Stimulated activated CD4-positive, alpha-beta T cell treated with anti-CD3 and anti-CD28 coated beads, TNF-alpha, amount 100 ng/mL, for 48 hours (primary cell): ENCODE data around the gene XNDC1N.
"Not testable (repeated sequence)": the region's sequence is repeated elsewhere in the genome, so short reads cannot be mapped to it uniquely, and the experiment has no call there.

Experiments used
- DNase-seq, 3 donors: peaks; one replicate each; pipeline ENCODE4 v3.0.0-alpha.2; 2020; ENCODE audit warnings: low read depth in 3 of 3

XNDC1N gene

GRCh38 chr11:71933141-71933933 lies 4.9 kb upstream of the XNDC1N start:
- DNase-seq = no peak

- no peak for DNase-seq
Observed at GRCh38 chr11:71931245-71931602, 2.8 kb upstream of the XNDC1N start.

DNA sequence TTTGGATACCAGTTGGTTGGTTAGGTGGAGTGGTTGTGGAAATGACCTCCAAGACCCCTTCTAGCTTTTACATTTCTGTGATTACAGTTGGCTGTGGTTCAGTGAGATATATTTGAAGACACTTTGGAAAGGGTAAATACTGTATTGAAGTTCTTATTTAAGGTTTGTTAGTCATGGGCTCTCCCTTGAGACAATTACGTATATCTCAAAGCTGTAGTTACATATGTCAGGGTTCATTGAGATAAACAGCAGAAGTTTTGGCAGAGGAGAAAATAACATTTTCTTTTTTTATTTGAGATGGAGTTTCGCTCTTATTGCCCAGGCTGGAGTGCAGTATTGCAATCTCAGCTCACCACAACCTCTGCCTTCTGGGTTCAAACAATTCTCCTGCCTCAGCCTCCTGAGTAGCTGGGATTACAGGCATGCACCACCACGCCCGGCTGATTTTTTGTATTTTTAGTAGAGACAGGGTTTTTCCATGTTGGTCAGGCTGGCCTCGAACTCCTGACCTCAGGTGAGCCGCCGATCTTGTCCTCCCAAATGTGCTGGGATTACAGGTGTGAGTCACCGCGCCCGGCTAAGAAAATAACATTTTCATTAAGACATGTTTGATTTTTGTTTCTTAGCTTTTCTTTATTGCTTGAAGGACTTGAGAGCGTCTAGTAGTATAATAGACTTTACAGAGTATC lies 2.3 kb upstream of the XNDC1N start:
- no peak for DNase-seq

DNA sequence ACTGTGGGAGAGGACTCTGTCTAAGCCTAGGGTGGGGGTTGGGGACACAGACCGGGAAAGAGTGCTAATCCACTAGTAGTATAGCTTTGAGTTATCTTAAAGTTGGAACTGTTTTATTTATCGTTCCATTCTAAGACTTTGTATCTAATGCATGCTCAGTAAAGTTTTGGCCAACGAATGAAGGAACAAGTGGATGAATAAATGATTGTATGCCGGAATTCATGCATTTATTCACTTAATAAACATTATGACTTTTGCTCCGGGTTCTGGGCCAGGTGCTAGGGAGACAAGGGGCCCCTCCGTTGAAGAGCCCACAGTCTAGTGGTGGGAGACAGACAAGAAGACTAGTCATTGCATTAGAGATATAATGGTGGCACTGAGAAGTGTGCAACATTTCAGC lies 1.1 kb upstream of the XNDC1N start:
- no peak for DNase-seq

- DNase-seq = peak; percentile 96 to 99 (median 98)
Observed at GRCh38 chr11:71928737-71929443, 496 bp upstream of the XNDC1N start, which contains the start of gene RNF121. RNF121 (plus strand) TSS chr11:71929046; CDS start chr11:71929062, 16 bp downstream.

DNA sequence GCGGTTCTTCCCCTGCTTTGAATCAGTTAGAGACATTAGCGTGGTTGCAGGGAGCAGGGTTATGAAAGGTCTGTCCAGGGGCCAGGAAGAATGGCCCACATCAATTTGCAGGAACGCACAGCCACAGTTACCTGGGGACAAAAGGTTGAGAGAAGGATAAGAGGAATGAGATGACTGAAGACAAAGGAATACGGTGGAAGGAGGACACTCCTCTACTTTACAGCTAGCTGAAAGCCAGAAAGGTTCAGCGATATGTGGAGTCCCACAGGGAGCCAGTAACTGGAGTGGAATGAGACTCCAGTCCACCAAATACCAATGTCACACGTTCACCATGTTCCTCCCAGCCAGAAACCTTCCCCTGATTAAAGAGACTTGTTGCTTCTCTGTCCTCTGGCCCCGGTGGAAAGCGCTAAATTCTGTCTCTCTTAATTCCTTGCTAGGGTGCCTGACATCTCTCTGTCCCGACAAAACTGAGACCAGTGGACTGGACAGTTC lies 10.7 kb downstream of the XNDC1N start:
- no peak for DNase-seq

DNA sequence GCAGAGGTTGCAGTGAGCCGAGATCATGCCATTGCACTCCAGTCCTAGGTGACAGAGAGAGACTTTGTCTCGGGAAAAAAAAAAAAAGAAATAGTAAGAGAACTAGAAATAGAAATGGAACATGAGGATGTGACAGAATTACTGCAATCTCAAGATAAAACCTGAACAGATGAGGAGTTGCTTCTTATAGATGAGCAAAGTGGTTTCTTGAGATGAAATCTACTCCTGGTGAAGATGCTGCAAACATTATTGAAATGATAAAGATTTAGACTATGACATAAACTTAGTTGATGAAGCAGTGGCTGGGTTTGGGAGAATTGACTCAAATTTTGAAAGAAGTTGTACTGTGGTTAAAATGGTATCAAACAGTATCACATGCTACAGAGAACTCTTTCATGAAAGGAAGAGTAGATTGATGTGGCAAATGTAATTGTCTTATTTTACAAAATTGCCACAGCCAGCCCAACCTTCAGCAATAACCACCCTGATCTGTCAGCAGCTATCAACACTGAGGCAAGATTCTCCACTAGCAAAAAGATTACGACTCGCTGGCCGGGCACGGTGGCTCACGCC lies 13.7 kb downstream of the XNDC1N start:
- no peak for DNase-seq

- DNase-seq = no peak
Observed at GRCh38 chr11:71913756-71914526, 14.5 kb downstream of the XNDC1N start.

DNA sequence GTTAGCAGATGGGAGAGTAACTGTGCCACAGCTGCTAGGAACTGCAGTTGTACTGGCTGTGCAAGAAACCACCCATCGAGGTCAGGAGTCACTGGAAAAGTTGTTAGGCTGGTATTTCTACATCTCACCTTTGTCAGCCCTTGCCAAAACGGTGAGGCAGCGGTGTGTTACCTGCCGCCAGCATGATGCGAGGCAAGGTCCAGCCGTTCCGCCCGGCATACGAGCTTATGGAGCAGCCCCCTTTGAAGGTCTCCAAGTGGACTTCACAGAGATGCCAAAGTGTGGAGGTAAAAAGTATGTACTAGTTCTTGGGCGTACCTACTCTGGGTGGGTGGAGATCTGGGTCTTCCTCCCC lies 16.4 kb downstream of the XNDC1N start:
- not testable (repeated sequence) for DNase-seq

DNA sequence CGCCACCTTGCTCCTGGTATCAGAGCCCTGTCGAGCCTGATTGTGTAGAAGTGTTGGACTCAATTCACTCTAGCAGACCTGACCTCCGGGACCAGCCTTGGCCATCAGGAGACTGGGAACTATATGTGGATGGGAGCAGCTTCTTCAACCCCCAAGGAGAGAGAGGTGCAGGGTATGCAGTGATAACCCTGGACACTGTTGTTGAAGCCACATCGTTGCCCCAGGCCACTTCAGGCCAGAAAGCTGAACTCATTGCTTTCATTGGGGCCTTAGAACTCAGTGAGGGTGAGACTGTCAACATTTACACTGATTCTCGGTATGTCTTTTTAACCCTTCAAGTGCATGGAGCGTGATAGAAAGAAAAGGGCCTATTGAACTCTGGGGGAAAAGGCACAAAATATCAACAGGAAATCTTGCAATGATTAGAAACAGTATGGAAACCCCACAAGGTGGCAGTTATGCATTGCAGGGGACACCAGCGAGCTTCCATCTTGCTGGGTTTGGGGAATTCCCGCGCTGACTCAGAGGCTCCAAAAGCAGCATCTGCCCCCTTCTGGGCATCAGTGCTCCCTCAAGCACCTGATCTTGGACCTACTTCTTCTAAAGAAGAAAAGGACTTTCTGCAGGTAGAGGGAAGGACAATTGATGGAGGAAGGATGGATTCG lies 16.9 kb downstream of the XNDC1N start:
- DNase-seq = peak; percentile 38 to 72 (median 61)

- not testable (repeated sequence) for DNase-seq
Observed at GRCh38 chr11:71910775-71911174, 17.6 kb downstream of the XNDC1N start.

DNA sequence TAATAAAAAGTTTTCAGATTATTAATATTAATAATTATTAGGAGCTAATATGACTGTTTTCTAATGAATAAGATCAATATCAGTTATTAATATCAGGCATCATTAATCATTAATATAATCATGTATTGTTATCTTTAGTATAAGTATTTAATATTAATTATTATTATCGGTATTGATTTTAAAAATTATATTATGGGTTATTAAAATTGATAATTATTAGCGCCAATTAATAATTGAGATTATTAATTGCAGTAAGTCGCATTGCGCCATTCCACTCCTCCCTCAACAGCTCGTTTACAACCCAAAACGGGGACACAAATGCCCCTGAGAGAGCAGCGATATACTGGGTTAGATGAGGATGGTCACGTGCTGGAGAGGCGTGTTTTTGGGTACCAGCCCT lies 20.2 kb downstream of the XNDC1N start:
- DNase-seq = no peak

DNA sequence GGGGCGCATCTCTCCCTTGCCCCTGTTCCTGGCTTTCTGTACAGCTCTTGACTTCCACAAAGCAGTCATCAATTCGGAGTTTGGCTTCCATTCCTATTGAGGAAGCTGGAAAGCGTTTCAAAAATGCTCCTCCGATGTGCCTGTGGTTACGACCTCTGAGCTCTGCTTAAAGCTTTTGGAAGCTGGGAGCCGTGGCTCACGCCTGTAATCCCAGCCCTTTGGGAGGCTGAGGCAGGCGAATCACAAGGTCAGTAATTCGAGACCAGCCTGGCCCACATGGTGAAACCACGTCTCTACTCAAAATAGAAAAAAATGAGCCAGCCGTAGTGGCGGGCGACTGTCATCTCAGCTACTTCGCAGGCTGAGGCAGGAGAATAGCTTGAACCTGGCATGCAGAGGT lies 27.3 kb downstream of the XNDC1N start:
- not testable (repeated sequence) for DNase-seq

- DNase-seq = no peak
Observed at GRCh38 chr11:71895961-71896360, 32.4 kb downstream of the XNDC1N start.

DNA sequence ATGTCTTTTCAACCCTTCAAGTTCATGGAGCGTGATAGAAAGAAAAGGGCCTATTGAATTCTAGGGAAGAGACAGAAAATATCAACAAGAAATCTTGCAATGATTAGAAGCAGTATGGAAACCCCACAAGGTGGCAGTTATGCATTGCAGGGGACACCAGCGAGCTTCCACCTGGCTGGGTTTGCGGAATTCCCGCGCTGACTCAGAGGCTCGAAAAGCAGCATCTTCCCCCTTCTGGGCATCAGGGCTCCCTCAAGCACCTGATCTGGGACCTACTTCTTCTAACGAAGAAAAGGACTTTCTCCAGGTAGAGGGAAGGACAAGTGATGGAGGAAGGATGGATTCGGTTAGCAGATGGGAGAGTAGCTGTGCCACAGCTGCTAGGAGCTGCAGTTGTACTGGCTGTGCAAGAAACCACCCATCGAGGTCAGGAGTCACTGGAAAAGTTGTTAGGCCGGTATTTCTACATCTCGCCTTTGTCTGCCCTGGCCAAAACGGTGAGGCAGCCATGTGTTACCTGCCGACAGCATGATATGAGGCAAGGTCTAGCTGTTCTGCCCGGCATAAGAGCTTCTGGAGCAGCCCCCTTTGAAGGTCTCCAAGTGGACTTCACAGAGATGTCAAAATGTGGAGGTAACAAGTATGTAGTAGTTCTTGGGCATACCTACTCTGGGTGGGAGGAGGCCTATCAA lies 39.1 kb downstream of the XNDC1N start:
- DNase-seq = not testable (repeated sequence)

- not testable (repeated sequence) for DNase-seq
Observed at GRCh38 chr11:71888335-71889010, 39.9 kb downstream of the XNDC1N start.

DNA sequence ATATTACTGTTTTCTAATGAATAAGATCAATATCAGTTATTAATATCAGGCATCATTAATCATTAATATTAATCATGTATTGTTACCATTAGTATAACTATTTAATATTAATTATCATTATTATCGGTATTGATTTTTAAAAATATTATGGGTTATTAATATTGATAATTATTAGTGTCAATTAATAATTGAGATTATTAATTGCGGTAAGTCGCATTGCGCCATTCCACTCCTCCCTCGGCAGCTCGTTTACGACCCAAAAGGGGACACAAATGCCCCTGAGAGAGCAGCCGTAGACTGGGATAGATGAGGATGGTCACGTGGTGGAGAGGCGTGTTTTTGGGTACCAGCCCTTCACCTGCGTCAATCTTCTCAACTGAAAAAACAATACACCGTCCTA lies 42.6 kb downstream of the XNDC1N start:
- DNase-seq = not testable (repeated sequence)
